GM18907 (cell line): ENCODE data around the gene ACOX3.
"Not testable (repeated sequence)": the region's sequence is repeated elsewhere in the genome, so short reads cannot be mapped to it uniquely, and the experiment has no call there.

Experiments
- ATAC-seq: cut with Tn5 transposase; IDR thresholded peaks from one replicate; pipeline ENCODE4 v1.9.1; 2021; ENCODE audit warnings: mild to moderate bottlenecking, moderate library complexity; ENCODE audit not compliant: unreplicated experiment

The ACOX3 gene

DNA sequence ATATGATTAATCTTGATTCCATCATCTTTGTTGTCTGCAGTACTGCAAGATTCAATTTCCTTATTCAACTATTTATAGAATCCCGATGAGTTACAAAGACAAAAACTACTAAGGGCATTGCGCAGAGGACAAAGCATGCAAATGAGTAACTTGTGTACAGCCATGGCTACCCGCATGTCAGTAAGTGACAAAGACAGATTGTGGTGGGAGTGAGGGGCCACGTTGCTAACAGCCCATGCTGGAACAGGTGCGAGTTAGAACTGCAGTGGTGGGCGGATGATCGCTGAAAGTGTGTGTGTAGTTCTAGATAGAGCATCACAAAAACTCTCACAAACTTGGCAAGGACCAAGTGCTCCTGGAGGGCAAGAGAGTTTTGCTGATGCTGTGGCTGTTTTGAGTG, 49.5 kb downstream of the ACOX3 start:
- ATAC-seq = no peak

DNA sequence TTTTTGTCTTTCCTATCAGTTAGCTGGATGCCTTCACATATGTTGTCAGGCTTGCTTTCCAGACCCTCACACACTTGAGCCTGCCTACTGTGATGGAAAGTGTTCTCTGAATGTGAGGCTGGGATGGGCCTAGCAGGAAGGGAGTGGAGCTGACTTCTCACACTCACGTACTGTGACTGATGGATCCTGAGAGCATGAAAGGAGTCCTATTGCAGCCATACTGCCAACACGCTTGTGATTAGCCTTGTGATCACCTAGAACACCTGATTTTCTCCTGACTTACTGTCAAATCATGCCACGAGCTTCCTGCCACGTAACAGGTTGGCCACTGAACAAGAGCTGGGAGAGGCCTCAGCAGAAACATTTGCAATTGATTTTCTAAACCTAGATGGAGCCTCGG, 49.9 kb downstream of the ACOX3 start:
- no peak for ATAC-seq

DNA sequence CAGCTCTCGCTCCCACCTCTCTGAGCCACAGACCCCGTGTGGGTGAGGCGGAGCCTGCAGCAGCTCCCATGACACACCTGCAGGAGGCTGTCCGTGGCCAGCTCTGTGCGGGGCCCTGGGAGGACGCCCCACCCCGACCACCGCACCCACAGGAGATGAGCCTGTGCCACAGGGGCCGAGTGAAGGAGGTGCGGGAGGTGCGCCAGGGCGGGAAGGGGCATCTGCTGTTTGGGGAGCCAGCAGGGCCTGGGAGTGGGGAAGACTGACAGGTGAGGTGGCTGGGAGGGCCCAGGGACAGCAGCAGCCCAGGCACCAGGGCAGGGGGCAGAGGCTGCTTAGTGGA, 52.0 kb downstream of the ACOX3 start:
- no peak for ATAC-seq

DNA sequence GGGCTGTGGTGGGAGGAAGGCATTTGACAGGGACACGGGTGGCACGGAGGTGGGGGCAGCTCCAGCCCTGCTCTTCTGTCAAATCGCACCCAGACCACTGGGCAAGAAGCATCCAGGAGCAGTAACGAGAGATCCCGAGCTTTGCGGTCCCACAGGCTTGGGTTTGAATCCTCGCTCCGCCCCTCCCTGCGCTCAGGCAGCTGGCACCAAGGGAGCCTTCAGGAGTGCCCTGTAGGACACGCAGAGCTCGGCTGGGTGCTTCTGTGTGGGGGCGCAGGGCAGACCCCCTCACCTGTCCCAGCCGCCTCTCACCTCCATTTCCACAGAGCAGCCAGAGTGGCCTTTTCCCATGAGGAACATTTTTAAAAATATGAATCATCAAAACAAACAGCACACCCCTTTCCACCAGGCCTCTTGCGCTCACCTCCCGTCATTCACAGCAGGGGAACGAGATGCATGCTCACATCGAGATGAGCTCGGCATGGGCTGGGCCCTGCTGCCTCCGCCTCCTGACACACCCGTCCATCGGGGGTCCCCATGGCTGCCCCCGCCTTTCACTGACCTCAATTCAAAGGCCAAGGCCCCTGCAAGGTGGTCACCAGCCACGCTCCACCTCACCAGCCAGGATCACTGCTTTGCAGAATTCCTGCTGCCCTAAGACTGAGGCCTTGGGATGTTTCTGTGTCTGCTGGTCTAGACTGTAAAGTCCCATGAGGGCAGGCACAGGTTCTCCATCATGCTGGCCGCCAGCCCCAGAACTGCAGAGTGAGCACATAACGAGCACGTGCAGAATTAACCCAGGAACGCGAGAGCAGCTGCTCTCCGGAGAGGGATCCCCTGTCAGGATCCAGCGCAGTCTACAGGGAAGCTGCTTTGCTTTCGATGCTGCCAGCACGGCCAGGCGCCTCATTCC, 52.7 kb downstream of the ACOX3 start:
- no peak for ATAC-seq

DNA sequence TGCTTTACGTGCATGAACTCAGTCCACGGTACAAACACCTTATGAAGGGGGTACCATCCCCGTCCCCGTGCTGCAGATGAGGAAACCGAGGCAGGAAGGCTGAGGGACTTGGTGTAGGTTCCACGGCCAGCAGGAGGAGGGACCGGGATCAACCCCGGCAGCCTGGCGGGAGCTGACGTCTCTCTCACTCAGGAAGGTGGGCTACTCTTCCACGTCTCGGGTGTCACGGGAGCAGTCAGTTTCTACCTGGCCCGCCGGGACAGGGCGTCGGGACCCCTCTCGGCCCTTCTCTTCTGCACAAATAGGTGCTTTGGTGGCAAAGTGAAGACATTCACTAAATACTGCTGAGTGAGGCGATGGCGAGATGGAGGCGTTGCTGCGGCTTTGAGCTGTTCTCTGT, 53.3 kb downstream of the ACOX3 start:
- no peak for ATAC-seq

DNA sequence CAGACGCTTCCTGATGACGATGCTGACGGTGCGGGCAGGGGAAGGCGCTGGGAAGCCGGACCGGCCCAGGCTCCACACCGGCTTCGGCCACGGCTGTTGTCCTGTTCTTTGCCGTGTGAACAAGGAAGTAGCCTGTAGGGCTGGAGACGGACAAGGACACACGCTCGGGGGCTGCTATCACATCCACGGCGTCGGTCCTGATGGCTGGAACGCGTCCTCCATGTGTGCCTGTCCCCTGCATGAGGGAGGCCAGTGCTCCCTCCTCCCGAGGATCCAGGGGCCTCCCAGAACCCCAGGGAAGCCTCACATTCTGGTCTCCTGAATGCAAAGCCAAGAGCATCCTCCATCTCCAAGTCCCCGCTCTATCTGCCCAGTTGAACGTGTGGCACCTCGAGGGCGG, 53.8 kb downstream of the ACOX3 start:
- no peak for ATAC-seq

DNA sequence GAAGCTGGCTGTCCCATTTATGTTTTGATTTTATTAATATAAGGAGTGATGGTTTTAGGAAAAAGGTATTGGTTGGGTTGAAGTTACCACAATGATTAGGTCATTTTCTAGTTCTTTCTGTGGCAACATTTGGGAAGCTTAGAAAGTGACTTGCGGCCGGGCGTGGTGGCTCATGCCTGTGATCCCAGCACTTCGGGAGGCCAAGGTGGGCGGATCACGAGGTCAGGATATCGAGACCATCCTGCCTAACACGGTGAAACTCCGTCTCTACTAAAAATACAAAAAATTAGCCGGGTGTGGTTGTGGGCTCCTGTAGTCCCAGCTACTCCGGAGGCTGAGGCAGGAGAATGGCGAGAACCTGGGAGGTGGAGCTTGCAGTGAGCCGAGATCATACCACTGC, 54.4 kb downstream of the ACOX3 start:
- not testable (repeated sequence) for ATAC-seq

DNA sequence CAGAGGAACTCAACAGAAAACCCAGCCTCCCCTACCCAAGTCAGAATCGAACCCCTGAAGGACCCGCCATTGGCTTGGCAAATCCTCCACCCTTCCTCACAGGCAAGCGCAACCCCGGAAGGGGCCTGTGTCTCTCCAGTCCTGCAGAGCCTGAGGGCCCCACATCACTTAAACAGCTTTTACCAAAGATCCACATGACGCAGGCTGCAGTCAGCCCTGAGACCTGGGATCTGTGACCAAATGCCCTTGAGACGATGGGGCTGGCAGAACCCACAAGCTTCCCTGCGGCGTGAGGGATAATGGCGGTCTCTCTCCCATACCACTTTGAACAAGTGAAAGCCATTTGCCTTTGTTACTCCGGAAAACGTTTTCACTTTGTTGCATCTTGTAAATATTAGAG, 54.9 kb downstream of the ACOX3 start:
- ATAC-seq = no peak

DNA sequence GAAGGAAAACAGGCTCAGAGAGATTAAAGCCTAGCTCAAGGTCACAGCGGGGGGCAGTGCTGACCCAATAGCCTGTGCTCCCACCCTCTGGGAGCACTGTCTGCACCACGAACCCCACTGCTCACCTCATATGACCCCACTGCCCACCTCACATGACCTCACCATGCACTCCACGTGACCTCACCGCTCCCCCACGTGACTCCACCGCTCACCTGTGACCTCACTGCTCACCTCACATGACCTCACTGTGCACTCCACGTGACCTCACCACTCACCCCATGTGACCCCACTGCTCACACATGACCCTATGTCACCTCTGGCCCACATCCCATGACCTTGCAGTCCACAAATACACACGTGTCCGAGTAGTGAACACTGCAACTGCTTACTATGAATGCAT, 55.4 kb downstream of the ACOX3 start:
- no peak for ATAC-seq

DNA sequence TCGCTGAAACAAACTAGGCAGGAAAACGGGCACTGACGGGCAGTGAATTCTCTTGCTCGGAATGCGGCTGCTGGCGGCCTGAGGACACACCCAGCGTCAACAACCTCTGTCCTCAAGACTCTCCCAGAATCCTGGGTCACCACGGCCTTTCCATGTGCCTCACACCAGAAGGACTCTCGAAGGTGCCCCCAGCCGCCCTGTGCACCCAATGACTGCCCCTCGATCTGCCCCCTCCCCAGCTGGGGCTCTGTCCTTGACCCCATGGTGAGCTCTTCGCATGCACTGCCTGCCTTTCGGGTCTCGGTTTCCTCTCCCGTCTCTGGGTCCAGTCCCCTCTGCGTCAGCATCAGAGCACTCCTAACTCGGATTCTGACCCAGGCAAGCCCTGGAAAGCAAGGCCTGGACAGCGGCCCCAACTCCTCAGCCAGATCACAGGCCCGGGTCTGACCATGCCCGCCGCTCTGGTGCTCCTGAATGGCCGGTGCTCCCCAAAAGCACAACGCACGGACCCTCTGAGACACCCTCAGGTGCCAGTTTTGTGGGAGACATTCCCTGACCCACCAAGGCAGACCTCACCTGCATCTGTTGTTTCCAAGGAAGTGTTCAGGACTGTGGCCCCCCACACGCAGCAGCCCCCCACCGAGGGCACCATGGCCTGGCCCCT, 56.0 kb downstream of the ACOX3 start:
- ATAC-seq = no peak

DNA sequence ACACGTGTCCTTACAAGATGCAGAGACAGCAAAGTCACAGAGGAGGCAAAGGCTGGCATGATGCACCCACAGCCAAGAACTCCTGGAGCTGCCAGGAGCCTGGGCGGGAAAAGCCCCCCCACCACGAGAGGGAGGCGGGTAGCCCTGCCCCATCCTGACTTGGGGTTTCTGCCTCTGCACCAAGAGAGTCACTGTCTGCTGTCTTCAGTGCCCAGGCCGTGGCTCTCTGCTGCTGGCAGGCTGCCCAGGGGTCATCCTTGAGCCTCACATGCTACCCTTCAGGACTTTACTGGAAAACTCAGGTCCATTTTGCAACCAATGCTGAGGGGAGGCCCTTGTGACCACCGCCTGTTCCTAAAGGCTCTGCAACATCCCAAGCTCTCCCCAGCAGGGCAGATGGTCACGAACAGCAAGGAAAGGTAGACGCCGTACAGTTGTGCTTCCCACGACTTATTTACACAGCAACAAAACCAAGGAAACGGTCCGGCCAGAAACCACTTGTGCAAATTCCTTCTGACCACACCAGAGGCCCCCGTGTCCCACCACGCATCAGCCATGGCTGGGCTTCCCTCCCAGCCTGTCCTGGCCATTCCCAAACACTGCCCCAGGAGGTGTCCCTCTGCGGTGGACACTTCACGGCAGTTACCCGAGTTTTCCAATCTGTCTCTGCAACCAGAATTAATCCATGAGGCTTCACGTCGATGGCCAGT, 56.9 kb downstream of the ACOX3 start:
- no peak for ATAC-seq

DNA sequence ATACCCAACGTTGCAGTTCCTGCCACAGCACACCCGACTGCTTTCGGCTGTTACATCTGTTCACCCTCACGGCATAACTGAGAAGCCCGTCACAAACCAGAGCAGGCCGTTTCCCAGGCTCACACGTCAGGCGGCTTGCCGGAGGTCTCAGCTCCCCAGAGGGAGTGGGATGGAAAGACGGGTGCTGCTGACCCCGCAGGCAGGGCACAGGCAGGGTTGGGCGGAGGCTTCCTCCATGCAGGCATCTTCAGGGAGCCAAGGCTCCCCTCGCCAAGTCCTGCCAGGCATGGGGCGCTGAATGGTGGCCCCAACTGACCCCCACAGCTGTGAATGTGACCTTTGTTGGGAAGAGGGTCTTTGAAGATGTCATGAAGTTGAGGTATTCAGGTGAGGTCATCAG, 57.5 kb downstream of the ACOX3 start:
- ATAC-seq = no peak

DNA sequence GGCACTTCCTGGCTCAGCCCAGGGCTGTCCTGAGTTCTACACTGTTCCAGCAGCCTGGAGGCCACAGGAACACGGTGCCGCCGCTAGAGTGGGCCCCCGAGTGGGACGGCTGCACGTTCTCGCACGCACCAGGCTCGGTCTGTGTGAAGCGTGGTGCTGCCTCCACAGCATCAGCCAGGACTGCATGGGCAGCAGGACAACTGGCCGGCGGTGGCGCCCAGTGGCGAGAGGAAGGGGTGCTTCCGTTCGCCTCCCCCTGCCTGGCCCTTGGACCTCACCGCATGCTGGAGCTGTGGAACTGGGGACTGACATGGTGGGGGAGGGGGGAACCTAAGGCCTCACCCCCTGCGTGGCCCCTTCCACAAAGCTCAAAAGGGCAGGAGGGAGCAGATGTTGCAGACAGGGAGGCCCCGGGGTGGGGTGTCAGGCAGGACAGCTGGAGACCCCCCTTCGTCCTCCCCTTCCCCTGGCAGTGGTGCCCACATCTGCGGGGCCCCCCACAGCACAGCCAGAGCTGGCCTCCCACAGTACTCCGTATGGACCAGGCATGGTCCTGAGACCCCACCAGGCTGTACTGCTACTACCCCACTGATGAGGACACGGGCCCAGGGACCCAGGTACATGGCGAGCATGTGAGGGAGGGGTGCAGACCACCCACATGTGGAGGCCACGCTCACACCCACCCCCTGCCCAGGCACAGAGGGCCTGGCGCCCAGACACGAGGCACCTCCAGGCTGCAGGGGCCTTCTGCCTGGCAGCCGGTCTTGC, 58.5 kb downstream of the ACOX3 start:
- ATAC-seq = no peak

DNA sequence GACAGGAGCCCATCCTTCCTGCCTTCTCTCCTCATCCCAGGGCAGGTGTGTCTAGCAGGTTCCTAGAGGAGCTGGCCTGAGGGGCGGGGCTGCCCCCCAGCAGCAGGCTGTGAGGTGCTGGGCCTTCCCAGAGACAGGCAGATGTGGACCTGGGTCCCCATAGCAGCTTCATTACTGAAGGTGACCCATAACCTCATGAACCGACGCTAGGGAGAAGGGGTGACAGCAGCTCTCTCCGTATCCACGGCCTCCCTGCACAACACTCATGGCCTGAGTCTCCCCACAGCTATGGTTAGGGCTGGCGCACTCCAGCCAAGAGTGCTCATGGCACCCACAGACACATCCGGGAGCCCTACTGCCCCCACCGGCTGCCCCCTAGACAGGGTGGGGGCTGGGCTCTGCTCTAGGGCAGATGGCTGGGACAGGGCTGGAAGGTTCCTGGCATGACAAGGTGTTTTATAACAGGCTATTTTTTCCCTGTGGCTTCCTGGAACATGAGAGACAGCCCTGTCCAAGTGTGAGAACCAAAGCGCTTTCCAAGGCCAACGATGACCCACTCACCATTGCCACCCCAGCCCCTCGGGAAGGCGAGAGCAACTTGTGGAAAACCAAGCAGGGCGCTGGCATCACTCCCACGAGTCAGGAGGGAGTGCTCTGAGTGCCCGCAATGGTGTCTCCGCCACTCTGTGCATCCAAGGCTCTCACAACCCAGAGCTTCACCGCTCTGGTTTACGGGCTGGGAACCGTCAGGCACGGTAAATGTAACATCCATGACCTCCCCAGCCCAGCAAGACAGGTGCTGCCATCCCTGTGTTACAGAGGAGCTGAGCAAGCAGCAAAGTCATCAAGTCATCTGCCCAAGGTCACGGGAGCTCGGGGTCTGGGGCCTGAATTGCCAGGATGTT, 59.8 kb downstream of the ACOX3 start:
- no peak for ATAC-seq

DNA sequence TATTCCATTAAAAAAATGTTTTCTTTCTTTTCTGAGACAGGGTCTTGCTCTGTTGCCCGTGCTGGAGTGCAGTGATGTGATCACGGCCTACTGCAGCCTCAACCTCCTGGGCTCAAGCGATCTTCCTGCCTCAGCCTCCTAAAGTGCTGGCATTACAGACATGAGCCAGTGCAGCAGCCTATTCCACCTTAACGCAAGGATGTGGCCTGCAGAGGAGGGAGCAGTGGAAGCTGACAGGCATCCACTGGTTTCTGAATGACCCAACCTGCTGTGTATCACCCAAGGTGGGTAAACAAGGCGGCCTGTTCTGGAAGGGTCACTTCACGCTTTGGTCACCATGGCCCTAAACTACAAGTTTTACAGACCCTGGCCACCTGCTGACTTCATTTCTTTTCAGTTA, 60.8 kb downstream of the ACOX3 start:
- ATAC-seq = no peak

DNA sequence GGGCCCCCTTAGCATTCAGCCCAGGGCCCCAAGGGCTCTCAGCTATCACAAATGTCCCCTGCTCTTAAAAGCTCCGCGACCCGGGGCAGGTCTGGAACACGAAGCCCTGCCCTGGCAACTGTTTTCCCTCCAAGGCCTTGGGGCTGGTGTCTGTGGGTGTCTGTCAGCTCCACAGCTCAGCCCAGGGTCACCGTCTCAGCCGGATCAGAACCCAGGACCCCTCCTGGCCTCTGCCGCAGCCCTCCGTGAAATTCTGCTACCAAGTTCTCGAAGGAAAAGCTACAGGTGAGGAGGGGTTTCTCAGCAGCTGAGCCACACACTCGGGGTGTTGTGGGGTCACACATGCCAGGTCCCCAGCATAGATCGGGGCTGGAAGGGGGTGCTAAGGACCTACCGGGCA, 61.2 kb downstream of the ACOX3 start:
- ATAC-seq = no peak

DNA sequence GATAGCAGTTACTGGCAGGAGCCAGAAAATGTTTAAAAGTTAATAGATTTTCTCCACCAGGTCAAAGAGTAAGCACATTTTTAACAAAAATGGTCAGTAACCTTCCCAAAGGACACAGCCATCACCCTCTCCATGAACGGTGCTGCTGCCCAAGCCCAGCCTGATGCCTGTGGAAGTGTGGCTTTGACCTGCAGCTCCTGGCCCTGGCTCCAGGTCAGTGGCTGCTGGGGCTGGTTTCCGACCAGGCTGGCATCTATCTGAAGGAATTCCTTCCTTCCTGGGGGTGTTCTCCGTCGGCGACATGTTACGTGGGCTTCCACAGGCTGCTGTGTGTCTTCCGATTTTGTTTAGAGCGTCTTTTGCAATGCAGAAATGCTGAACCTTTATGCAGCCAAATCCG, 61.7 kb downstream of the ACOX3 start:
- ATAC-seq = no peak

DNA sequence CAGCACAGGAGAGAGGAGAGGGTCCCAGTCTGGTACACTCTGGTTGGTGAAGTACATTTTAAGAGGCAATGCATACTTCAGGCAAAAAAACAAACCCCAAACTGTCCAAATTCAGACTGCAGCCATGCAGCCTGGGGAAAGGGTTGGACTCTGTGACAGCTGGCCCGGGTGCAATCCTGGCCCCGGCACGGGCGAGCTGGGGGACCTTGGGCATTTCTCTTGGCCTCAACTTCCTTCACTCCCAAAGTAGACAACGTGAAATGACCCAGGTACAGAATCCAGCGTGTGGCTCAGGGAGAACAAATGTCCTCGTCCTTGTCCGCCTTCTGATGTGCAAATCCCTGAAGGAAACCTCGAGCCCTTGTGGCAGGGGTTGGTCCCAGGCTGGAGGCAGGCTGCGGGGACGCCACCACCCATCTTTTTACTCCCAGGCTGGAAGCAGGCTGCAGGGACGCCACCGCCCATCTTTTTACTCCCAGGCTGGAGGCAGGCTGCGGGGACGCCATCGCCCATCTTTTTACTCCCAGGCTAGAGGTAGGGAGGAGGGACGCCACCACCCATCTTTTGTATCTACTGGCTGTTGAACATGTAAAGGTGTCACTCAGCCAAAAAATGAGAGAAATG, 62.3 kb downstream of the ACOX3 start:
- no peak for ATAC-seq
